ENCODE results near the gene ACP2. TPM values are rescaled to one million over a fixed set of nuclear protein-coding genes. Genes with fewer than 3 reads are reported as not detected.
"Not testable (repeated sequence)": the region's sequence is repeated elsewhere in the genome, so short reads cannot be mapped to it uniquely, and the experiment has no call there.

The ACP2 gene
- total RNA-seq, 2 experiments from 2014 or later = 16.8 to 17.2 TPM

DNA sequence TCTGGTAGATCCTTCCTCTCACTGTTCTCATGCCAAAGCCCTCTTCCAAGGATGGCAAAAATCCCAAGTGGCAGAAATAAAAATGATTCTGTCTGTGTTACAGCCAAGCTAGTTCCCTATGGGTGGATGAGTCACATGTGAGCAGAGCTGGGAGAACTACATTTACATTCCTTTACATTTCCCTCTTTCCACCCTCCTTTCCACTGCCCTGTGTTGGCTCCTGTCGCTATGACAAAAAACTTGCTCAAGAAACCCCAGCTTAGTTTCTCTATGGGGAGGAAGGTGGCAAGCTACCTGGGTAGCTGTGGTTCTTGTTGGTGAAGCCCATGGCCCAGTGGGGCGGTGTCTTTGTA is 44.0 kb downstream of the ACP2 start:
- Histone ChIP-seq H3K36me3 (ENCODE audit: insufficient read depth, low read length) (no peaks in the 10 kb centered on the region), H3K4me1 (ENCODE audit: insufficient read depth, low read length) (no peaks in the 10 kb centered on the region), H3K4me3 (ENCODE audit: low read length) (no peak overlapping the region), H3K9me3 (ENCODE audit: control insufficient read depth in 1 of 2, insufficient read depth in 1 of 2, low read length in 2 of 2) (no peaks in the 10 kb centered on the region), H3K27me3 (ENCODE audit: control insufficient read depth in 1 of 2, insufficient read depth in 2 of 2, low read length in 2 of 2) (no peaks in the 10 kb centered on the region), H3K27ac (ENCODE audit: low read depth in 1 of 2, low read length in 2 of 2) (no peak overlapping the region)
- no peaks in the 10 kb centered on the region for H3K27me3 Mint-ChIP-seq
- H3K9me3 Mint-ChIP-seq = no peaks in the 10 kb centered on the region
- ChIA-PET POLR2A (interaction anchor here (0.7 kb wide), 1 partner anchor 64 kb away, joined by 3 read pairs; no protein-coding TSS in a partner anchor), CTCF (interaction anchor here (0.7 kb wide), 1 partner anchor 637 kb away, joined by 3 read pairs; no protein-coding TSS in a partner anchor)
- H3K4me3 Mint-ChIP-seq = no peak overlapping the region
- ATAC-seq (ENCODE audit: poor library complexity) = no peak
- intact Hi-C loops (cut with DNase I, micrococcal nuclease) = no loop called here
- DNase-seq = no peak
- TF ChIP-seq, protein P1, sequence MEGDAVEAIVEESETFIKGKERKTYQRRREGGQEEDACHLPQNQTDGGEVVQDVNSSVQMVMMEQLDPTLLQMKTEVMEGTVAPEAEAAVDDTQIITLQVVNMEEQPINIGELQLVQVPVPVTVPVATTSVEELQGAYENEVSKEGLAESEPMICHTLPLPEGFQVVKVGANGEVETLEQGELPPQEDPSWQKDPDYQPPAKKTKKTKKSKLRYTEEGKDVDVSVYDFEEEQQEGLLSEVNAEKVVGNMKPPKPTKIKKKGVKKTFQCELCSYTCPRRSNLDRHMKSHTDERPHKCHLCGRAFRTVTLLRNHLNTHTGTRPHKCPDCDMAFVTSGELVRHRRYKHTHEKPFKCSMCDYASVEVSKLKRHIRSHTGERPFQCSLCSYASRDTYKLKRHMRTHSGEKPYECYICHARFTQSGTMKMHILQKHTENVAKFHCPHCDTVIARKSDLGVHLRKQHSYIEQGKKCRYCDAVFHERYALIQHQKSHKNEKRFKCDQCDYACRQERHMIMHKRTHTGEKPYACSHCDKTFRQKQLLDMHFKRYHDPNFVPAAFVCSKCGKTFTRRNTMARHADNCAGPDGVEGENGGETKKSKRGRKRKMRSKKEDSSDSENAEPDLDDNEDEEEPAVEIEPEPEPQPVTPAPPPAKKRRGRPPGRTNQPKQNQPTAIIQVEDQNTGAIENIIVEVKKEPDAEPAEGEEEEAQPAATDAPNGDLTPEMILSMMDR (IDR thresholded peaks at IDR 0.05) = no peak
- no peak overlapping the region for H3K27ac Mint-ChIP-seq
- H3K4me1 Mint-ChIP-seq (ENCODE audit: low read depth) = no peaks in the 10 kb centered on the region
- no peaks in the 10 kb centered on the region for H3K36me3 Mint-ChIP-seq (ENCODE audit: low read depth)

DNA sequence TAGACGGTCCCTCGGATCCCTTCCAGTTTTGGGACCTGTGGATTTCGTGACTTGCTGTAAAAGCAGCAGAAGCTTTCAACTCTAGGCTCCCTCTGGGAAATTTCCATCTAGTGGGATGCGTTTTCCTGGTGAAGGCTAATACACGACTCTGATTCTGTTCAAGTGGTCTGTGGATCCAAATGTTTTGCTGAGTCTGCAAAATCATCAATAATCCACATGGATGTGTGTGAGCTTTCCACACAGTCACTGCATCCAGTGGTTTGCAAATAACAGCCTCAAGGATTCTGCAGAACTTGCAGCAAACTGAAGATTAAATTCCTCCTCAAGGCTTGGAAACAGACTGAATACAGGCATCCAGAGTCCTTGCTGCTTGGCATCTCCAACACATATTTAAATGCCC is 46.0 kb downstream of the ACP2 start:
- Mint-ChIP-seq H3K4me3 (no peak overlapping the region), H3K9me3 (no peaks in the 10 kb centered on the region), H3K36me3 (ENCODE audit: low read depth) (no peaks in the 10 kb centered on the region), H3K4me1 (ENCODE audit: low read depth) (no peaks in the 10 kb centered on the region), H3K27me3 (no peaks in the 10 kb centered on the region), H3K27ac (no peak overlapping the region)
- H3K36me3 ChIP-seq (ENCODE audit: insufficient read depth, low read length) = no peaks in the 10 kb centered on the region
- CTCF ChIA-PET = no interaction called here
- H3K4me1 ChIP-seq (ENCODE audit: insufficient read depth, low read length) = no peaks in the 10 kb centered on the region
- DNase-seq = no peak
- intact Hi-C loops (cut with DNase I, micrococcal nuclease) = no loop called here
- no peaks in the 10 kb centered on the region for H3K9me3 ChIP-seq (ENCODE audit: control insufficient read depth in 1 of 2, insufficient read depth in 1 of 2, low read length in 2 of 2)
- no peak overlapping the region for H3K27ac ChIP-seq (ENCODE audit: low read depth in 1 of 2, low read length in 2 of 2)
- POLR2A ChIA-PET = no interaction called here
- no peak for ATAC-seq (ENCODE audit: poor library complexity)
- no peaks in the 10 kb centered on the region for H3K27me3 ChIP-seq (ENCODE audit: control insufficient read depth in 1 of 2, insufficient read depth in 2 of 2, low read length in 2 of 2)
- no peak overlapping the region for H3K4me3 ChIP-seq (ENCODE audit: low read length)
- TF ChIP-seq, protein P1 (IDR thresholded peaks at IDR 0.05) = no peak

DNA sequence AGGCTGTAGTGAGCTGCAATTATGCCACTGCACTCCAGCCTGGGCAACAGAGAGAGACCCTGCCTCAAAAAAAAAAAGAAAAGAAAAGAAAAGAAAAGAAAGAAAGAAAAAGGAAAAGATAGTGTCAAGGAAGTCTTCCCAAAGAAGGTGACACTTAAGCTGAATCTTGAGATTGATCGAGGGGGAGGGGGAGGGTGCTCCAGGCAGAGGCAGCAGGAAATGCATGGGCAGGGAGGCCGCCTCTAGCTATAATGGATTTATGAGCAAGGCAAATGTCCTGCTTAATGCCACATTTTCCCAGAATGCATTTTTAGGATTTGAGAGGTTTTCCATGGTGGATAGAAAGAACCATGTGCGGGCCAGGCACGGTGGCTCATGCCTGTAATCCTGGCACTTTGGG is 47.6 kb downstream of the ACP2 start:
- H3K27me3 Mint-ChIP-seq = no peaks in the 10 kb centered on the region
- no peak overlapping the region for H3K27ac ChIP-seq (ENCODE audit: low read depth in 1 of 2, low read length in 2 of 2)
- ChIA-PET POLR2A (no interaction called here), CTCF (interaction anchor here (0.6 kb wide), 1 partner anchor 106 kb away, joined by 3 read pairs; no protein-coding TSS in a partner anchor)
- DNase-seq = no peak
- no peaks in the 10 kb centered on the region for H3K36me3 ChIP-seq (ENCODE audit: insufficient read depth, low read length)
- no peaks in the 10 kb centered on the region for H3K27me3 ChIP-seq (ENCODE audit: control insufficient read depth in 1 of 2, insufficient read depth in 2 of 2, low read length in 2 of 2)
- no peaks in the 10 kb centered on the region for H3K4me1 ChIP-seq (ENCODE audit: insufficient read depth, low read length)
- no peaks in the 10 kb centered on the region for H3K9me3 Mint-ChIP-seq
- H3K4me1 Mint-ChIP-seq (ENCODE audit: low read depth) = no peaks in the 10 kb centered on the region
- TF ChIP-seq, protein P1 (IDR thresholded peaks at IDR 0.05) = no peak
- no peak overlapping the region for H3K4me3 ChIP-seq (ENCODE audit: low read length)
- no peak overlapping the region for H3K4me3 Mint-ChIP-seq
- no peak overlapping the region for H3K27ac Mint-ChIP-seq
- intact Hi-C loops (cut with DNase I, micrococcal nuclease) = no loop called here
- no peaks in the 10 kb centered on the region for H3K9me3 ChIP-seq (ENCODE audit: control insufficient read depth in 1 of 2, insufficient read depth in 1 of 2, low read length in 2 of 2)
- H3K36me3 Mint-ChIP-seq (ENCODE audit: low read depth) = no peaks in the 10 kb centered on the region
- no peak for ATAC-seq (ENCODE audit: poor library complexity)

DNA sequence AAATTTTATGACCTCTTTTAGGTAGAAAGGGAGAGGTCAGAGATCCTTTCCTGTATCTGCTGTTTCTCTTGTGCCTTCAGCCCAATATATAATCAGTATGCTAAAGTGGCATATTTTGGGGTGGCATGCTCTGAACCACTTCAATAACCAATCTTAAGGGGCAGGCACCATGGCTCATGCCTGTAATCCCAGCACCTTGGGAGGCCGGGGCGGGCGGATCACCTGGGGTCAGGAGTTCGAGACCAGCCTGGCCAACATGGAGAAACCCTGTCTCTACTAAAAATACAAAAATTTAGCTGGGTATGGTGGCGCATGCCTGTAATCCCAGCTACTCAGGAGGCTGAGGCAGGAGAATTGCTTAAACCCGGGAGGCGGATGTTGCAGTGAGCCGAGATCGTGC is 50.5 kb downstream of the ACP2 start:
- H3K27ac ChIP-seq (ENCODE audit: low read depth in 1 of 2, low read length in 2 of 2); H3K9me3 Mint-ChIP-seq; H3K27me3 ChIP-seq (ENCODE audit: control insufficient read depth in 1 of 2, insufficient read depth in 2 of 2, low read length in 2 of 2); H3K36me3 ChIP-seq (ENCODE audit: insufficient read depth, low read length); H3K4me1 ChIP-seq (ENCODE audit: insufficient read depth, low read length); H3K9me3 ChIP-seq (ENCODE audit: control insufficient read depth in 1 of 2, insufficient read depth in 1 of 2, low read length in 2 of 2); H3K4me3 ChIP-seq (ENCODE audit: low read length); DNase-seq; H3K36me3 Mint-ChIP-seq (ENCODE audit: low read depth); ATAC-seq (ENCODE audit: poor library complexity); intact Hi-C loops (cut with DNase I, micrococcal nuclease); H3K4me1 Mint-ChIP-seq (ENCODE audit: low read depth); CTCF ChIA-PET; H3K27me3 Mint-ChIP-seq; H3K27ac Mint-ChIP-seq; POLR2A ChIA-PET; H3K4me3 Mint-ChIP-seq: not testable (repeated sequence)
